PC-9 (cell line): ENCODE measurements around the gene ZNF625. TPM values are rescaled to one million over a fixed set of nuclear protein-coding genes. Genes with fewer than 3 reads are reported as not detected.

Experiments used
- BruUV-seq: library from RNA; stranded (reverse); fragments of 400-500 nt; replicated peaks from 2 replicates; lab custom pipeline; 2021; lab: Mats Ljungman, UMichigan
- CTCF ChIA-PET: fragments of 300-600 bp; sonication (Branson Sonifier 250); formaldehyde crosslinking; loops from one replicate; lab custom pipeline; 2022; ENCODE audit warnings: antibody characterized with exemption; lab: Charles Lee
- POLR2A ChIA-PET: fragments of 300-600 bp; sonication (Branson Sonifier 250); formaldehyde crosslinking; loops from one replicate; lab custom pipeline; 2022; ENCODE audit warnings: antibody characterized with exemption; ENCODE audit not compliant: unreplicated experiment; lab: Charles Lee
- DNase-seq, 2 experiments: peaks; one replicate each; pipeline versions ENCODE4 v3.0.0 to v3.0.0-alpha.2; 2015 to 2022; ENCODE audit warnings: mixed read lengths in 1 of 2
- H2AFZ ChIP-seq: fragments of 200-600 bp; sonication (generic); 2 replicates; pipeline ENCODE4 v1.8.1; 2017; ENCODE audit warnings: antibody characterized with exemption
- H3F3A ChIP-seq: fragments of 200-600 bp; sonication (generic); 2 replicates; pipeline ENCODE4 v1.8.1; 2017; ENCODE audit warnings: antibody characterized with exemption, mild to moderate bottlenecking, low read depth; ENCODE audit not compliant: insufficient read depth
- H3K27ac ChIP-seq: fragments of 200-600 bp; sonication (generic); 2 replicates; pipeline ENCODE4 v1.6.1; 2016; ENCODE audit warnings: mixed run types
- H3K27me3 ChIP-seq: fragments of 200-600 bp; sonication (generic); 2 replicates; pipeline ENCODE4 v1.6.1; 2016; ENCODE audit warnings: low read depth, mixed run types; ENCODE audit not compliant: insufficient read depth
- H3K36me3 ChIP-seq: fragments of 200-600 bp; sonication (generic); 2 replicates; pipeline ENCODE4 v1.6.1; 2016; ENCODE audit warnings: low read depth, mixed run types
- H3K4me1 ChIP-seq: fragments of 200-600 bp; sonication (generic); replicated peaks from 2 replicates; pipeline ENCODE4 v1.6.1; 2016; ENCODE audit warnings: mixed run types; ENCODE audit not compliant: insufficient read depth
- H3K4me2 ChIP-seq: fragments of 200-600 bp; sonication (generic); 2 replicates; pipeline ENCODE4 v1.6.1; 2017; ENCODE audit warnings: mixed run types
- H3K4me3 ChIP-seq: fragments of 200-600 bp; sonication (generic); 2 replicates; pipeline ENCODE4 v1.6.1; 2016; ENCODE audit warnings: mixed run types
- H3K79me2 ChIP-seq: fragments of 200-600 bp; sonication (generic); 2 replicates; pipeline ENCODE4 v1.6.1; 2017; ENCODE audit warnings: low read depth, mixed run types
- H3K9me2 ChIP-seq: fragments of 200-600 bp; sonication (generic); 2 replicates; pipeline ENCODE4 v1.8.1; 2017; ENCODE audit warnings: mild to moderate bottlenecking; ENCODE audit not compliant: insufficient read depth
- H3K9me3 ChIP-seq: fragments of 200-600 bp; sonication (generic); 2 replicates; pipeline ENCODE4 v1.8.1; 2016; ENCODE audit warnings: low read depth; ENCODE audit not compliant: insufficient read depth
- H4K20me1 ChIP-seq: fragments of 200-600 bp; sonication (generic); 2 replicates; pipeline ENCODE4 v1.8.1; 2017; ENCODE audit not compliant: insufficient read depth
- CTCF ChIP-seq: fragments of 200-600 bp; sonication (generic); conservative IDR thresholded peaks from 2 replicates; pipeline ENCODE4 v1.6.1; 2017; ENCODE audit warnings: mixed run types, antibody characterized with exemption, mild to moderate bottlenecking, moderate library complexity
- EZH2 ChIP-seq: fragments of 200-600 bp; sonication (generic); IDR thresholded peaks from 2 replicates; pipeline ENCODE4 v1.8.0; 2017; ENCODE audit warnings: antibody characterized with exemption, low read depth
- intact Hi-C: fragments of 100-400 bp; cut with micrococcal nuclease; formaldehyde crosslinking; loops from one replicate; pipeline ENCODE4 v1.10.0; 2022; ENCODE audit not compliant: unreplicated experiment
- total RNA-seq: library from RNA; stranded (reverse); gene quantifications from 2 replicates; pipeline ENCODE4 v1.2.3, GENCODE V29; 2021

Gene ZNF625
- total RNA-seq, 1 experiment from 2014 or later = 6.4 TPM

GRCh38 chr19:12126707-12127106, 29.8 kb downstream of the ZNF625 start:
- DNase-seq = no peak
- no peaks in the 10 kb centered on the region for H3F3A ChIP-seq
- no peak overlapping the region for H3K4me2 ChIP-seq
- no peaks in the 10 kb centered on the region for H3K4me1 ChIP-seq
- no peak overlapping the region for H3K27ac ChIP-seq
- no peak for TF ChIP-seq EZH2
- TF ChIP-seq CTCF = peak; percentile 73
- BruUV-seq = no TSS peak
- H3K4me3 ChIP-seq = no peak overlapping the region
- intact Hi-C loops = no loop called here
- ChIA-PET CTCF (interaction anchor here (0.9 kb wide), 2 partner anchors 67 to 203 kb away, joined by 3 to 15 read pairs; no protein-coding TSS in a partner anchor), POLR2A (no interaction called here)
- peaks cover 7% of the 10 kb centered on the region; the same call in 1 of the 2 replicates for H3K9me3 ChIP-seq
- H3K27me3 ChIP-seq = 0 out of 2 replicates have a peak, but pooled peaks cover 4% of the 10 kb centered on the region
- no peak overlapping the region for H2AFZ ChIP-seq
- H3K79me2 ChIP-seq = no peaks in the 10 kb centered on the region
- peaks cover 1% of the 10 kb centered on the region; the same call in 1 of the 2 replicates for H3K36me3 ChIP-seq
- no peaks in the 10 kb centered on the region for H4K20me1 ChIP-seq
- no peaks in the 10 kb centered on the region for H3K9me2 ChIP-seq

- H3K36me3 ChIP-seq = no peaks in the 10 kb centered on the region
- H3K27me3 ChIP-seq = peaks cover 27% of the 10 kb centered on the region
- H4K20me1 ChIP-seq = no peaks in the 10 kb centered on the region
- H3F3A ChIP-seq = no peaks in the 10 kb centered on the region
- no peaks in the 10 kb centered on the region for H3K4me1 ChIP-seq
- no peak overlapping the region for H3K4me3 ChIP-seq
- ChIA-PET POLR2A (no interaction called here), CTCF (no interaction called here)
- no peak for DNase-seq
- H3K79me2 ChIP-seq = no peaks in the 10 kb centered on the region
- no peaks in the 10 kb centered on the region for H3K9me3 ChIP-seq
- TF ChIP-seq EZH2 = no peak
- no peak for TF ChIP-seq CTCF
- no peaks in the 10 kb centered on the region for H3K9me2 ChIP-seq
- H3K27ac ChIP-seq = no peak overlapping the region
- BruUV-seq = no TSS peak
- H2AFZ ChIP-seq = no peak overlapping the region
- intact Hi-C loops = no loop called here
- H3K4me2 ChIP-seq = no peak overlapping the region
Observed at GRCh38 chr19:12117201-12117970, 39.1 kb downstream of the ZNF625 start.

- ChIA-PET POLR2A (no interaction called here), CTCF (no interaction called here)
- Histone ChIP-seq H3K27ac (no peak overlapping the region), H3K79me2 (no peaks in the 10 kb centered on the region), H3K9me3 (no peaks in the 10 kb centered on the region), H3K4me2 (no peak overlapping the region), H4K20me1 (no peaks in the 10 kb centered on the region), H3K4me3 (no peak overlapping the region), H3K9me2 (no peaks in the 10 kb centered on the region), H3F3A (no peaks in the 10 kb centered on the region), H3K27me3 (peaks cover 35% of the 10 kb centered on the region), H3K36me3 (no peaks in the 10 kb centered on the region), H2AFZ (no peak overlapping the region), H3K4me1 (no peaks in the 10 kb centered on the region)
- no TSS peak for BruUV-seq
- intact Hi-C loops = no loop called here
- TF ChIP-seq EZH2 = no peak
- DNase-seq = no peak
Observed at GRCh38 chr19:12113121-12113520, 43.4 kb downstream of the ZNF625 start.
